ENCODE results near the gene XPO6. TPM values are rescaled to one million over a fixed set of nuclear protein-coding genes. Genes with fewer than 3 reads are reported as not detected.

The XPO6 gene
- total RNA-seq, 1 experiment from 2014 or later = 124 TPM

DNA sequence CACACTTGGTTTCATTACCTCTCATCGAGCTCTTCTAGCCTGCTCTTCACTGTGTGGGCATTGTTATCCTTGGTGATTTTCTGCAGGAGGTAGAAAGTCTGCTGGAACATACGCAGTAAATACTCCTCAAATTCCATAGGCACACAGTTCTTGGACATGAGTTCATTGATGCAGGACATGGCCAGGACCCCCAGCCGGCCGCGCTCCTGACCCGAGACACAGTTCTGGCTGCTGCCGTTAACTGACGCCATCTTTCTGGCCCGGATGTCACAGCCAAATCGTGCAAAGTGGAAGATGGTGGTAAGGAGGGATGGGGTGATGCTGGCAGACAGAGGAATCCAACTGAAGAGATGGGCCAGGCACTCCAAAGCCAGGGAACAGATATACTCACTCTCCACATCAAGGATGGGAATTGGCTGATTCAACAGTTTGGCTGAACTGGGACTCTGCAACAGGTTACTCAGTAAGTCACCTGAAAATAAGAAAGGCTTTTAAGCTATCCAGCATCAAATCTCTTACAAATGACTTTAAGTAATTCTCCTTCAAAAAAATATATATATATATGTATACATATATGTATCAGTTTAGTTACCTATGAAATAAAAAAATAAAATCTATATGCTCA is 55.6 kb downstream of the XPO6 start:
- Histone ChIP-seq H3K27ac (ENCODE audit: insufficient read length, low read depth, low read length) (no peak overlapping the region), H4K91ac (ENCODE audit: insufficient read length, low read depth, low read length) (no peak overlapping the region), H3K9ac (ENCODE audit: extremely low read depth, insufficient read length, low read length) (no peak overlapping the region), H3K56ac (ENCODE audit: insufficient read length, low read depth, low read length) (no peak overlapping the region), H2AFZ (ENCODE audit: low read length) (no peak overlapping the region), H2BK20ac (ENCODE audit: low read depth, low read length, poor library complexity, severe bottlenecking) (no peak overlapping the region), H2BK120ac (ENCODE audit: low read depth, low read length, poor library complexity, severe bottlenecking) (no peak overlapping the region), H4K5ac (ENCODE audit: insufficient read length, low read depth, low read length) (no peak overlapping the region), H4K20me1 (ENCODE audit: control insufficient read depth, insufficient read depth, insufficient read length) (no peaks in the 10 kb centered on the region), H3K9me3 (ENCODE audit: control insufficient read depth, low read depth, low read length) (no peaks in the 10 kb centered on the region), H3K18ac (ENCODE audit: insufficient read length, low read depth, low read length) (no peak overlapping the region), H2BK5ac (ENCODE audit: insufficient read length, low read length) (no peak overlapping the region), H4K8ac (replicated peaks; ENCODE audit: insufficient read length, low read depth, low read length) (no peak overlapping the region), H3K4me1 (ENCODE audit: insufficient read depth, low read length) (no peaks in the 10 kb centered on the region), H3K79me1 (ENCODE audit: insufficient read depth, low read depth, low read length, poor library complexity, severe bottlenecking) (no peaks in the 10 kb centered on the region), H3T11ph (ENCODE audit: low read length) (no peak overlapping the region), H3K79me2 (ENCODE audit: insufficient read depth, low read length) (0 out of 2 replicates have a peak, but pooled peaks cover 2% of the 10 kb centered on the region), H3K14ac (ENCODE audit: insufficient read depth, low read length) (no peak overlapping the region), H2AK5ac (ENCODE audit: insufficient read length, low read length) (no peak overlapping the region), H2BK15ac (ENCODE audit: low read depth, low read length) (no peak overlapping the region), H3K23me2 (ENCODE audit: insufficient read length, low read depth, low read length, poor library complexity, severe bottlenecking) (no peaks in the 10 kb centered on the region), H3K4me2 (ENCODE audit: insufficient read depth, insufficient read length, low read length) (no peak overlapping the region), H3K4ac (ENCODE audit: low read depth, low read length) (no peak overlapping the region), H3K23ac (ENCODE audit: insufficient read length, low read depth, low read length) (no peak overlapping the region), H2BK12ac (ENCODE audit: insufficient read length, low read depth, low read length) (no peak overlapping the region), H3K27me3 (ENCODE audit: insufficient read depth, low read length) (no peaks in the 10 kb centered on the region)
- no CpG with 5 or more reads among the region's 10 CpGs for WGBS (ENCODE audit: extremely low coverage, insufficient read length, low lambda C conversion rate)
- no peak overlapping the region for H3K4me3 Mint-ChIP-seq
- no peak for DNase-seq
- no peaks in the 10 kb centered on the region for H3K27me3 Mint-ChIP-seq (ENCODE audit: low read depth)
- H3K27ac Mint-ChIP-seq = no peak overlapping the region; a peak in 1 of 7 replicates
- no peak for TF ChIP-seq CTCF (conservative IDR thresholded peaks at IDR 0.05)
- peaks cover 6 to 8% of the 10 kb centered on the region in 2 experiments; a peak in 3 of 4 replicates for H3K4me1 Mint-ChIP-seq
- peaks cover 14 to 54% (median 44%) of the 10 kb centered on the region in 3 experiments; a peak in 6 of 7 replicates for H3K36me3 Mint-ChIP-seq (ENCODE audit: insufficient read depth in 1 of 3, low read depth in 3 of 3)
- H3K9me3 Mint-ChIP-seq = no peaks in the 10 kb centered on the region

Data from H9 (cell line).